ENCODE data around the gene RNF31. TPM values are rescaled to one million over a fixed set of nuclear protein-coding genes. Genes with fewer than 3 reads are reported as not detected.
A peak's percentile ranks its signal among the peaks of the same experiment; 100 is the strongest.

RNF31 gene
- polyA plus RNA-seq, 2 of the 4 experiments (the other 2 are of a cell fraction), result 5.7 to 20.8 TPM

DNA sequence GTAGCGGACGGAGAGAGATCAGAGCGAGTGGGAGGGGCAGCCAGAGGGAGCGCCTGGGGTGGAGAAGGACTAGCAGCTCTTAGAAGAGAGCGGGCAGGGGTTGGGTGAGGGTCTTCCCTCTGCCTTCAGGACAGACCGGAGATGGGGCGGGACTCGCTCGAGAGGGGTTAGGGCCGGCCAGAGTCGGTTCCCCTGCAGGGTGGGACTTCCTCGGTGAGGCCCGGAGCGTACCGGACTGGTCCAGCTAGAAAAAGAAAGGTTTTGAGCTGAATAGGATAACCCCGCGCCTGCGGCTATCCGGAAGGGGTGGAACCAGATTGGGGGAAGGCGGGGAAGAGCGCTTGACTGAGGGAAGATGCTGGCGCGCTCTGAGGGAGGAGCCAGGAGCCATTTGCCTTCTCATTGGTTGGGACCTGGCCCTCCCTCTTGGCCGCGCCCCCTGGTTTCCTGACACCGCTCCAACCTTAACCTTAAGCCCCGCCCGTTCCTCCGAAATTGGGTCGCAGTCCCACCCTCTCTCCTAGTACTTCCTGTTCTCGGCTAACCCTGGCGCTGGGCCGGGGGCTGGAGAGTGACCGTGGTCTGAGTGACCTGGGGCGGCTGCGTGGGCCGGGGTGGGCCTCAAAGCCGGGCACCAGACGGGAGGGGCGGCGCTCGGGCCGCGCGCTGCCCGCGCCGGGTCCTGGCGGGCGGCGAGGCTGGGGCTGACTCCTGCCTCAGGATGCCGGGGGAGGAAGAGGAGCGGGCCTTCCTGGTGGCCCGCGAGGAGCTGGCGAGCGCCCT, at the start of gene RNF31 (continued):
- TF ChIP-seq KDM5A (IDR thresholded peaks at IDR 0.05) (0 out of 2 replicates have a peak, but pooled peaks have one; percentile 10), EHMT2 (IDR thresholded peaks at IDR 0.05; ENCODE audit: low read depth) (no peak), MAX (IDR thresholded peaks at IDR 0.05) (0 out of 2 replicates have a peak, but pooled peaks have one; percentile 9), SREBF2 (IDR thresholded peaks at IDR 0.05) (no peak), NPAS2 (CRISPR knock-in tag; IDR thresholded peaks at IDR 0.05; ENCODE audit: borderline replicate concordance) (no peak), HOXA7 (CRISPR knock-in tag; IDR thresholded peaks at IDR 0.05) (no peak), POLR2A (IDR thresholded peaks at IDR 0.05; ENCODE audit: low read length) (peak; percentile 42; the same call in 1 of the 2 replicates), JUN (IDR thresholded peaks at IDR 0.05) (peak; percentile 7 to 49; a peak in 2 of 5 replicates), MAZ (IDR thresholded peaks at IDR 0.05; ENCODE audit: borderline replicate concordance, low read depth, low read length) (no peak), RCOR1 (IDR thresholded peaks at IDR 0.05; ENCODE audit: low read depth, low read length) (no peak), SMC3 (IDR thresholded peaks at IDR 0.05) (no peak)
- TF ChIP-seq, protein P1, sequence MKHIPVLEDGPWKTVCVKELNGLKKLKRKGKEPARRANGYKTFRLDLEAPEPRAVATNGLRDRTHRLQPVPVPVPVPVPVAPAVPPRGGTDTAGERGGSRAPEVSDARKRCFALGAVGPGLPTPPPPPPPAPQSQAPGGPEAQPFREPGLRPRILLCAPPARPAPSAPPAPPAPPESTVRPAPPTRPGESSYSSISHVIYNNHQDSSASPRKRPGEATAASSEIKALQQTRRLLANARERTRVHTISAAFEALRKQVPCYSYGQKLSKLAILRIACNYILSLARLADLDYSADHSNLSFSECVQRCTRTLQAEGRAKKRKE (CRISPR knock-in tag; IDR thresholded peaks at IDR 0.05; ENCODE audit: low read depth), result no peak
- TF ChIP-seq, protein P2, sequence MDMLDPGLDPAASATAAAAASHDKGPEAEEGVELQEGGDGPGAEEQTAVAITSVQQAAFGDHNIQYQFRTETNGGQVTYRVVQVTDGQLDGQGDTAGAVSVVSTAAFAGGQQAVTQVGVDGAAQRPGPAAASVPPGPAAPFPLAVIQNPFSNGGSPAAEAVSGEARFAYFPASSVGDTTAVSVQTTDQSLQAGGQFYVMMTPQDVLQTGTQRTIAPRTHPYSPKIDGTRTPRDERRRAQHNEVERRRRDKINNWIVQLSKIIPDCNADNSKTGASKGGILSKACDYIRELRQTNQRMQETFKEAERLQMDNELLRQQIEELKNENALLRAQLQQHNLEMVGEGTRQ (IDR thresholded peaks at IDR 0.05), result no peak
- TF ChIP-seq, protein P3, sequence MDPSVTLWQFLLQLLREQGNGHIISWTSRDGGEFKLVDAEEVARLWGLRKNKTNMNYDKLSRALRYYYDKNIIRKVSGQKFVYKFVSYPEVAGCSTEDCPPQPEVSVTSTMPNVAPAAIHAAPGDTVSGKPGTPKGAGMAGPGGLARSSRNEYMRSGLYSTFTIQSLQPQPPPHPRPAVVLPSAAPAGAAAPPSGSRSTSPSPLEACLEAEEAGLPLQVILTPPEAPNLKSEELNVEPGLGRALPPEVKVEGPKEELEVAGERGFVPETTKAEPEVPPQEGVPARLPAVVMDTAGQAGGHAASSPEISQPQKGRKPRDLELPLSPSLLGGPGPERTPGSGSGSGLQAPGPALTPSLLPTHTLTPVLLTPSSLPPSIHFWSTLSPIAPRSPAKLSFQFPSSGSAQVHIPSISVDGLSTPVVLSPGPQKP (IDR thresholded peaks at IDR 0.05; ENCODE audit: low read depth, low read length), result no peak

DNA sequence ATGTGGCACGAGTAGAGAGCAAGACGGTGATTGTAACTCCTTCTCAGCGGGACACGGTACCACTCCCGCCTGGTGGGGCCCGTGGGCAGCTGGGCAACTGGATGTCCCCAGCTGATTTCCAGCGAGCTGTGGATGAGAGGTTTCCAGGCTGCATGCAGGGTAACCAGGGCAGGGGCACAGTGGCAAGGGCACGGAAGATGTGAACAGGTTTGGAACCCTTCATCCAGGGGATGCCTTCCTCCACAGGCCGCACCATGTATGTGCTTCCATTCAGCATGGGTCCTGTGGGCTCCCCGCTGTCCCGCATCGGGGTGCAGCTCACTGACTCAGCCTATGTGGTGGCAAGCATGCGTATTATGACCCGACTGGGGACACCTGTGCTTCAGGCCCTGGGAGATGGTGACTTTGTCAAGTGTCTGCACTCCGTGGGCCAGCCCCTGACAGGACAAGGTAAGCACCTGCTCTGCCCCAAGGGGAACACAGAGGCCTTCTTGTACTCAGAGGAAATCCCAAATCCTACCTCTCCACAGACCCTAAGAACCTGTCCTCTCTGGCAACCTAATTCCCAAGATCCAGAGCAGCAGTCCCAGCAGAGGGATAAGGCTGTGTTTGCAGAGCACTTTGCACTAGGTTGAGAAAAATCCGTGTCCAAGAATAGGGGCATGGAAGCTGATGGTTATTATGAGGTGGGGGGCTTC, 48.9 kb upstream of the RNF31 start:
- no peak overlapping the region for H3K4me2 ChIP-seq
- DNase-seq (ENCODE audit: low read depth in 1 of 2, low spot score in 1 of 2), result no peak
- H3K9me3 ChIP-seq, result no peaks in the 10 kb centered on the region
- CTCF ChIA-PET, result interaction anchor here (0.8 to 13.3 kb wide), 5 partner anchors 3 to 89 kb away, joined by 3 to 405 read pairs (median 225); partner anchors contain the start of gene PCK2
- 91% methylated on average over 16 of the region's 16 CpGs for WGBS (ENCODE audit: missing lambda C conversion rate)
- no peak for ATAC-seq
- no peak overlapping the region for H3K4me3 ChIP-seq
- peaks cover 12% of the 10 kb centered on the region for H3K4me1 ChIP-seq
- POLR2A ChIA-PET, result no interaction called here
- no peak for FAIRE-seq
- H3K27ac ChIP-seq, result no peak overlapping the region
- TF ChIP-seq HOXB13 (CRISPR knock-in tag; IDR thresholded peaks at IDR 0.05; ENCODE audit: low read depth) (no peak), HDAC2 (IDR thresholded peaks at IDR 0.05) (no peak), RAD21 (conservative IDR thresholded peaks at IDR 0.05 in 1 of 2, IDR thresholded peaks at IDR 0.05 in 1 of 2) (no peak), HMGXB4 (CRISPR knock-in tag; IDR thresholded peaks at IDR 0.05; ENCODE audit: borderline replicate concordance) (no peak), JUN (IDR thresholded peaks at IDR 0.05) (no peak), BHLHE40 (IDR thresholded peaks at IDR 0.05; ENCODE audit: low read depth, low read length) (no peak), HEYL (CRISPR knock-in tag; IDR thresholded peaks at IDR 0.05) (no peak), POLR2A (IDR thresholded peaks at IDR 0.05; ENCODE audit: low read length) (no peak), KDM5A (IDR thresholded peaks at IDR 0.05) (no peak), MAX (IDR thresholded peaks at IDR 0.05) (no peak), RCOR1 (IDR thresholded peaks at IDR 0.05; ENCODE audit: low read depth, low read length) (no peak), EHMT2 (IDR thresholded peaks at IDR 0.05; ENCODE audit: low read depth) (no peak), MAZ (IDR thresholded peaks at IDR 0.05; ENCODE audit: borderline replicate concordance, low read depth, low read length) (no peak)
- TF ChIP-seq, protein P2 (IDR thresholded peaks at IDR 0.05), result no peak
- TF ChIP-seq, protein P4, sequence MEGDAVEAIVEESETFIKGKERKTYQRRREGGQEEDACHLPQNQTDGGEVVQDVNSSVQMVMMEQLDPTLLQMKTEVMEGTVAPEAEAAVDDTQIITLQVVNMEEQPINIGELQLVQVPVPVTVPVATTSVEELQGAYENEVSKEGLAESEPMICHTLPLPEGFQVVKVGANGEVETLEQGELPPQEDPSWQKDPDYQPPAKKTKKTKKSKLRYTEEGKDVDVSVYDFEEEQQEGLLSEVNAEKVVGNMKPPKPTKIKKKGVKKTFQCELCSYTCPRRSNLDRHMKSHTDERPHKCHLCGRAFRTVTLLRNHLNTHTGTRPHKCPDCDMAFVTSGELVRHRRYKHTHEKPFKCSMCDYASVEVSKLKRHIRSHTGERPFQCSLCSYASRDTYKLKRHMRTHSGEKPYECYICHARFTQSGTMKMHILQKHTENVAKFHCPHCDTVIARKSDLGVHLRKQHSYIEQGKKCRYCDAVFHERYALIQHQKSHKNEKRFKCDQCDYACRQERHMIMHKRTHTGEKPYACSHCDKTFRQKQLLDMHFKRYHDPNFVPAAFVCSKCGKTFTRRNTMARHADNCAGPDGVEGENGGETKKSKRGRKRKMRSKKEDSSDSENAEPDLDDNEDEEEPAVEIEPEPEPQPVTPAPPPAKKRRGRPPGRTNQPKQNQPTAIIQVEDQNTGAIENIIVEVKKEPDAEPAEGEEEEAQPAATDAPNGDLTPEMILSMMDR (IDR thresholded peaks at IDR 0.05), result no peak
- TF ChIP-seq, protein P5, sequence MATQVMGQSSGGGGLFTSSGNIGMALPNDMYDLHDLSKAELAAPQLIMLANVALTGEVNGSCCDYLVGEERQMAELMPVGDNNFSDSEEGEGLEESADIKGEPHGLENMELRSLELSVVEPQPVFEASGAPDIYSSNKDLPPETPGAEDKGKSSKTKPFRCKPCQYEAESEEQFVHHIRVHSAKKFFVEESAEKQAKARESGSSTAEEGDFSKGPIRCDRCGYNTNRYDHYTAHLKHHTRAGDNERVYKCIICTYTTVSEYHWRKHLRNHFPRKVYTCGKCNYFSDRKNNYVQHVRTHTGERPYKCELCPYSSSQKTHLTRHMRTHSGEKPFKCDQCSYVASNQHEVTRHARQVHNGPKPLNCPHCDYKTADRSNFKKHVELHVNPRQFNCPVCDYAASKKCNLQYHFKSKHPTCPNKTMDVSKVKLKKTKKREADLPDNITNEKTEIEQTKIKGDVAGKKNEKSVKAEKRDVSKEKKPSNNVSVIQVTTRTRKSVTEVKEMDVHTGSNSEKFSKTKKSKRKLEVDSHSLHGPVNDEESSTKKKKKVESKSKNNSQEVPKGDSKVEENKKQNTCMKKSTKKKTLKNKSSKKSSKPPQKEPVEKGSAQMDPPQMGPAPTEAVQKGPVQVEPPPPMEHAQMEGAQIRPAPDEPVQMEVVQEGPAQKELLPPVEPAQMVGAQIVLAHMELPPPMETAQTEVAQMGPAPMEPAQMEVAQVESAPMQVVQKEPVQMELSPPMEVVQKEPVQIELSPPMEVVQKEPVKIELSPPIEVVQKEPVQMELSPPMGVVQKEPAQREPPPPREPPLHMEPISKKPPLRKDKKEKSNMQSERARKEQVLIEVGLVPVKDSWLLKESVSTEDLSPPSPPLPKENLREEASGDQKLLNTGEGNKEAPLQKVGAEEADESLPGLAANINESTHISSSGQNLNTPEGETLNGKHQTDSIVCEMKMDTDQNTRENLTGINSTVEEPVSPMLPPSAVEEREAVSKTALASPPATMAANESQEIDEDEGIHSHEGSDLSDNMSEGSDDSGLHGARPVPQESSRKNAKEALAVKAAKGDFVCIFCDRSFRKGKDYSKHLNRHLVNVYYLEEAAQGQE (IDR thresholded peaks at IDR 0.05), result no peak
